GM18508 (cell line): ENCODE results near the gene SLC22A4.

Source experiments
- ATAC-seq: cut with Tn5 transposase; IDR thresholded peaks from one replicate; pipeline ENCODE4 v1.9.1; 2021; ENCODE audit warnings: moderate number of reproducible peaks; ENCODE audit not compliant: insufficient read depth, unreplicated experiment

The SLC22A4 gene

DNA sequence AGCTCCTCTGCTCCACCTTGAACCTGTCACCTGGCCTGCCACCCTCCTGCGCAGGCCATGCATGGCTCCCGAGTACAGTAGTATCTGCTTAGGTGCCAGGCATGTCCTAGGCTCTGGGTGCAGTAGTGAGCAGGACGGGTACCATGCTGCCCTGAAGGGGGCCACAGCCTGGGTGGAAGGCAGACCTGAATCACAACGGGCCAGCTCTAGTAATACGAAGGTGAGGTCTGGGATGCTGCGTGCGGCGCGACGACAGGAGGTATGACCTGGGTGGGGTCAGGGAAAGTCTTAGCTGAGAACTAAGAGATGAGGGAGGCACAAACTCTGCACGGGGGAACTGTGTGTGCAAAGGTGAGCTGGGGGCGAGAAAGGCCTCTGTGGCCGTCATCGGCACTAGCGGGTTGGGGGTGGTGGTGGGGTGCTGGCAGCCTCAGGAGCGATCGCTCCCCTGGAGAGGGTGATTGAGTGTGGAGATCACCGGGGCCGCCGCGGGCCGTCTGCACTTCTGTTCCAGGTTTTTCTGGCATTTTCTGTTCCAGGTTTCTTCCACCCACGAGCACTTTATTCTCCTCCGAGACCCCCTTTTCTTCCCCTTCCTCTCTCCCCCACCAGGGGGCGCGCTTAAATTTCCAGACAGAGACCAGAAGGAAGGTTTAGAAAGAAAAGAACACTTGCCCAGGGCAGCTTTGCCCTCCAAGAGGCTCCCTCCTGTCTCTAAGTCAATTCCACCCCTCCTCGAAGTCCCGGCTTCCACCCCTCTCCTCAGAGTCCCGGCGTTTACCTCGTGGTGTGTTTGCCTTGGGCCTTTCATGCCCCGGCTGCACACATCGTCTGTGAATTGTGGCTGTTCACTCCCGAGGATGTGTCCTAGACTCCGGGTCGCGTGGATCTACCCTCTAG, 21.6 kb upstream of the SLC22A4 start:
- ATAC-seq, result no peak

DNA sequence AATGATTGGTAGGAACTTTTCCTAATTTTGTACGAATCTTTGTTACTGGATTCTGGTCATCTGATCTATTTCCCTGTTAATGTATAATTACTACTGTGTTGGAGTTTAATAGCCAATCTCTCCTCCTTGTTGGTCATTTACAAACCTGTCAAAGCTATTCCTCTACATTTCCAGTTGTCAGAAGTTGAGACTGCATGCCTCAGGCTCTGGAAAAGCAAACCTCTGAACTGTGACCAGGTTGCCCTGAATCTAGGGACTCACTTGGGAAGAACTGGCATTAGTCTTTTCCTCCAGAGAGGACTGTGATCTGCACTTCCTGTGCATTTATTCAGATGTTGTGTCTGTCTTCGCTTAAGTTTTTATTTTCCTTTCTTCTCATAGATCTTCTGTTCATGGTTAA, 20.6 kb upstream of the SLC22A4 start:
- no peak for ATAC-seq

DNA sequence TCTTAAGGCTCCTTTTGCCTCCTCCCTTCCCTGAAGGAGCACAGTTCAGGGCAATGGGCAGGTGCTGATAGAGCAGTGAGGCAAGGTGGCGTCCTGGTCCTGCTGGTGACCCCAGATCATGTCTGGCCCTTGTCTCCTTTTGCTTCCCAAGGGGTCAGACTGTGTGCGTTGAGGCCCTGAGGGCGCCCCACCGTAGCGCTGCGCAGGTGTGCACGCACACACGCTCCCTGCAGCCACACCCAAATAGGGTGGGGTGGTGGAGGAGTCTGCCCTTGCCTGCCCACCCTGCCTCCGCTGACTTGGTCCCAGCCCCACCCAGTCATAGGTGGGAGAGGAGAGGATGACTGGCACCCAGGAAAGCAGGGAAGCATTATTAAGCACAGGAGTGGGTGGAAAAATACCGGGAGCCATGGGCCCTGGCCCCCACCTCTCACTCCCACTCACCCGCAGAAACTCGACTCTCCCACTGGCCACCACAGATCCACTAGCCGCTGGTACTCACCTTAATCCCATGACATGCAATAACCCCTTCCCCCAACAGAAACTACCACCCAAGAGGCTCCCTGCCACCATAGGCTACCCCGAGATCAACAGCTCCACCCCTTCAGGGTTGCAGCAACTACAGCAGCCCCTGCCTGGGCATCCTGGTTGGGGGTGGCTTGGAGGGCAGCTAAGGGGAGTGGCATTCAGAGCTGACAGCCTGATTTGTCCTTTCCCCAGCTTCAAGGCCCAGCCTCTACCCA, 20.0 kb upstream of the SLC22A4 start:
- no peak for ATAC-seq

DNA sequence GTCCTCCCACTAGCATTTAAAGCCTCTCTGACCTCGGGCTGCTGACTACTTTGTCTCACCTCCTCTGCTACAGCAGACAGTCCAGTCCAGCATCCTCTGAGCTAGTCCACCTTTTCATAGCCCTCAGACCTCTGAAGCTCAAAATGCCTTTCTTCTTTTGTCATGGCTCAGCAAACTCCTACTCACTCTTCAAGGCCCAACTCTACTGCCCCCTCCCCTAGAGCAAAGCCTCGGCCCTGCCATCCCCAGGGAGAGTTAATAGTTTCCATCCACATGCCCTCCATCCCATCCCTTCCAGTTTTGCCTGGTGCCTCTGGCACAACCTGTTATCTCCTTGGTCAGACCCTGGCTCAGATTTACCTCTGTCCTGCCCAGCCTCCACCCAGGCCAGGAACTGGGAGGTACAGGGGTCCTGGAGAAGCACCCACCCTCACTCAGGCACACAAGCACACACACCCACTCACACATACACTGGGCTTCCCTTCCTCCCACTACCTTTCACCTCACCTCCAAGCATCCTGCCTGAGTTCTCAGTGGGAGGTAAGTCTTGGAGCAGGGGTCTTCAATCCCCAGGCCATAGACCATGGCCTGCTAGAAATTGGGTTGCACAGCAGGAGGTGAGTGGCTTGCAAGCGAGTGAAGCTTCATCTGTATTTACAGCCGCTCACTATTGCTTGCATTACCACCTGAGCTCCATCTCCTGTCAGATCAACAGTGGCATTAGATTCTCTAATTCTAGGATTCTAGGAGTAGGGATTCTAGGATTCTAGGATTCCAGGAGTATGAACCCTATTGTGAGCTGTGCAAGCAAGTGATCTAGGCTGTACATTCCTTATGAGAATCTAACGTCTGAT, 18.6 kb upstream of the SLC22A4 start:
- ATAC-seq, result no peak

DNA sequence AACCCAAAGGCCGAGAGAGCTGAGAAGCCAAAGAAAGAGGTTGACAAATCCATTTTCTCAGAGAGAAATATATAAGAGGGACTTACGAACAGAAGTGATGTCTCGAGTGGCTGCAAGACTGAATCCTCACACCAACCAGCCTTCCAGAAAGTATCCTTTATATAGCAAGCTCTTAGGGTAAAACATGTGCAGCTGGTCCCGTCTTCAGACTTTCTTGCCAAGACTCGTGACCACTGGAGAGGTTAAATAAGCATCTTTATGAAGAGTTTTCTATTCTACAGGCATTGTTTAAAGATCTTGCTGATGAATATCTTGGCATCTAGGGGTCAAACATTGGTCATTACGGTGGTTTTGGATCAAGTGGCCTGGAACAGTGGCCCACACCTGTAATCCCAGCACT, 16.9 kb upstream of the SLC22A4 start:
- ATAC-seq, result no peak

DNA sequence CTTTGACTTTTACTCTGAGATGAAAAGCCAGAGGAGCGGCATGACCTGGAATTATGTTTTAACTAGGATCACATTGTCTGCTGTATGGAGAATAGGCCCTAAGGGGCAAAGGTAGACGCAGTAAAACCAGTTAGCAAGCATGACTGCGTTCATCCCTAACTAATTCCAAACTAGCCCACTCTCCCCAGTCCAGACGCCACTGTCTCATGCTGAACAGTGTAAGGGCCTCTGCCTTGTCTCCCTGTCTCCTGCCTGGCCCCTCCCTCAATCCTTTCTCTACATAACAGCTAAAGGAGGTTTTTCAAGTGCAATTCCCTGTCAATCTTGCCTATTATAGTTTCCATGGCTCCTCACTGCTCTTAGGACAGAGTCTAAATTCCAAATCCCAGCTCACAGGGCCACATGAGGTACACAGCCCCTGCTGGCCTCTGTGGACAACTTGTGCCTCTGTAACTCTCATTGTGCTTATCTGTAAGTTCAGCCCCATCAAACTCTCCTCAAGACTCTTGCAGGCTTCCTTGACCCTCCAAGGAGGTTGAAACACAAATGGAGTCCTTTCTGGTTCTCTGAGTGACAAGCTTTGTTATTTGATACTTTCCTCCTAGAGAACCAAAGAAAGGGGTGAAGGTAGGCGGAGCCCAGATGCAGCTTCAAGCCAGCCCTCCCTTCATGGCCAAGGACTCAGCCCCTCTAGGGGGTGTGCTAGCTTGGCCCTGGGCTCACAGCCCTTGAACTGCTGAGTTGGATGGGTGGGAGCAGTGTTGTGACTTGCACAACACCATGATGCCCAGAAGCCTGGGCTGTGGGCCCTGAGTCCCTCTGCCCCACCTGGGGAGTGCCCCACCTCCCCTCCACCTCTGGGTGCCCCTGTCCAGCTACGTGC, 16.0 kb upstream of the SLC22A4 start:
- ATAC-seq, result no peak

DNA sequence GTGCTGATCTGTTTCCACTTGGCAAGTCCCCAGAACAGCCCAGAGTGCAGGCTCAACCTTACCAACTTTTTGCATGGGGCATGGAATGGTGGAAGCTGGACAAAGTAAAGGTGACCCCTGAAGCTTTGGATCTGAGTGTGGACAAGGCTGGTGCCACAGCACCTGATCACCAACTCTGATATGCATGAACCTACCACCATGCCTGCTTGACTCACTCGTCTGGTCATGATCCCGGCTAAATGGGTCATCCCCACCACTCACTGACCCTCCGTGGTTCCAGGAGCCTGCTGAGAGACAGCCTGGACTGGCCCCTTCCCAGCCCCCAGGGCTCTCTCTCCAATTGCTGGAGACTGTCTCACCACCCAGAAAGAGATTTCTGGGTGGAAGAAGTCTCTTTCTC, 14.4 kb upstream of the SLC22A4 start:
- ATAC-seq, result no peak

DNA sequence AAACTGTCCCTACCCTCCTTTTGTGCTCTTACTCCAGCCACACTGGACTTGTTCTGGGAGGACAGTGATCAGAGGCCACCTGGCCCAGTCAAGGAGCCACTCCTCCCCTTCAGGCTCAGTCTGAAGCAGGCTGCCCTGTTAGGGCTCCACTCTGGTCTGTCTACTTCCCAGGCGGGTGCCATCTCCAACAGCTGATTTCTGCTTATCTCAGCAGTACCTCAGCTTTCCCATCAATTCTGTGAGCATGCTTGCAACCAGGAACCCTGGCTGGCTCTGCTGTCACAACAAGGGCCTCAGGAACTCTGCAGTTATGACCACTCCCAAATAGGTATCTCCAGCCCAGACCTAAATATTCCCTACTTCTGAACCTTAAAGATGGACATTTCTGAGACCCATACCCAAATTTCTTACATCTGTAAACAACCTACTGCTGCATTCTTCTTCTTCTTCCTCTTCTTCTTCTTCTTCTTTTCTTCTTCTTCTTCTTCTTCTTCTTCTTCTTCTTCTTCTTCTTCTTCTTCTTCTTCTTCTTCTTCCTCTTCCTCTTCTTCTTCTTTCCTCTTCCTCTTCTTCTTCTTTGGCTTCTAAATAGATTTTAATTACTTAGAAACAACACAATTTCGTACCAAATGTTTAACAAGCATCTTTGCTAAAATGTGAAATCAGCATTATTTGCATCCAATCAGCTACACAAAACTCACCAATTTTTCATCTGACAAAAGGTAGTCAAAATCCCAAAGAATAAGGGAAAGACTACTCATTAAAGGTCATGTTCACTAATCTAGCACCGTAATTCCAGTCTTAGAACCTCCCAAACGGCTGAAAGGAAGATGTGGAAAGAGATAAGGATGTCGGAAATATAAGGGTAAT, 13.6 kb upstream of the SLC22A4 start:
- ATAC-seq, result no peak

DNA sequence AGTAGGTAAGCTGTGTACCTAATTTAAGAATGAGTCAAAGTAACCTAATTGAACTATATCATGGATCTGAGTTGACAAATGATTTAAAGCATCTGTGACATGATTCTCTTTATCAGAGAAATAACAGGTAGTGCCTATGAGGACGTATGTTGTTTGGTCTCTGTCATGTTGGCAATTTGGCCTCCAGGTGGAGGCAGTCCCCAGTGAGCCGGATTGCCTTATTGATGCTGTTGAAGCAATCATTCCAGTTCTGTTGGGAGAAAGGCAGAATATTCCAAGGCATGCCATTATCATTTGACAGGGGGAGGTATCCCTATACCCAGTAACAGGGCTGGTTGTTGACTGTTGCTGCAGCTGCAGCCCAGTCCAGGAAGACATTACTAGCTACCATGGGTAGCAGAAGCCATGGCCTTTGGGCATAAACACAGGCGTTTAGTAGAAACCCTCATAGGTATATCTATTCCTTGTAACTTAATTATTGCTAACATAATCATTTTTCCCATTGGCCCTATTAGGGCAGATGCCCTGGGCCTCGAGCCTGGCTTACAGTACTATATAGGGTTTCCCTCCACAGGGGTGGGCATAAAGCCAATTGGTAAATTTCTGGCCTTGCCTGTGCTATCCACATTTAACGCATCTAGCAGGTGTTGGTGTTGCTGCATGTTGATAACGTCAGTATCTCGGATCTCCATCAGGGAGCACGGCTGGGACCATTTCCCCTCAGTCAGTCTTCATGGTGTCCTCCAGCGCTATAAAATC, 12.2 kb upstream of the SLC22A4 start:
- no peak for ATAC-seq

DNA sequence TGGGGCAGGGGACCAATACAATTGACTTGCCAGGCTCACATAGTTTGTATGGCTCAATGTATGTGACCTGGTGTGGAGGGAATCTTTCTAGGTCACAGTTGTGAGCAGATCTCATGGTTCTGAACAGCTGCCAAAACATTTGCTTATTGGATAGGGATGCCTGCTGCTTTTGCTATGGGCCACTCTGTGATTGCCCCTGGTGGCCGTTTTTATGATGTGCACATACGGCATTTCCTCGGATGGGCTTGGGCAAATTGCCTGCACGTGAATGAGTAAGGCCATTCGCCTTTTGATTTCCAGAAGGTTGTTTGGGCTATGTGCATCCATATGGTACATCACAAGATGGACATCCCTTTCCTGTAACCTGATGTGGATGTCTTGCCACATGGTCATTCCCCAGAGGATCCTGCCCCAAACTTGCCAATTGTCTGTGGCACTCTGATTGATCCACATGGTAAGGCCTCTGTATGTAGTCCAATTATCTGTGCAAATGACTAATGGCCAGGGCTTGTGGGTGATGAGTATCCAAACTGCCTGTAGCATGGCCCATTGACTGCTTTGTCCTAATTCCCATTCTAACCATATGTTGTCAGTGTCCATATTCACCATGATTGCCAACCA, 10.7 kb upstream of the SLC22A4 start:
- ATAC-seq, result no peak

DNA sequence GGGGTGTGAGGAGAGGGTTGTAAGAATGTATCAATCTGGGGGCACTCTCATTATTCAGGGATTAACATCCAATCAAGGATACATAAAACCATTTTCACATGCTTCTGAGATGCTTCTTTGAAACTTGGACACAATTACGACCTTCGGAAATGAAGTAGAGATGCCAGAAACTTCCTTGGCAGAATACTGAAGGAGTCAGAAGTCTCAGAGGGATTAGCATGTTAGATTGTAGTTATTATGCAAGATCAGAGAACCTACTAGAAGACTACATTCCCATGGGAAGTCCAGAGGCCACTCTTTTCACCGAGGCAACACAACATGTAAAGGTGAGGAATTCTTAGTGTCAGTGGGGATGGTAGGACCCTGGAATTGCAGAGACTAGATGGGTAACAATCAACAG, 5.1 kb upstream of the SLC22A4 start:
- no peak for ATAC-seq

DNA sequence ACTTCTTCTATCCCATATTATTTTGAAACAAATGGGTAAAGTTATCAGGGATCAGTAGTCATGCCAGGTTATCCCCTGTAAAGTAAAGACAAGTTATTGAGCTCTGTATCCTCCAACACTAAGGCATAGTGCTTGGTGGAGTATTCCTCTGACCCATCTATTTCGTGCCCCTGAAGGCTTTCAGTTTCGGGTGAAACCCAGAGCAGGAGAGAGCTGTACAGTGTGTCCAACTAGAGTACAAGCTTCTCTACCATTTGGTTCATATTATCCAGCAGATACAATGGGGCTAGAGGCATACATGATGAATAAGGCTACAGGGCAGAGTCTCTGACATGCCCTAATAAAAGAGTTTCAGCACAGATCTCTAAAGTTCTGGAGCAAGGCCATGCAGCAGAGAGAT, 3.2 kb upstream of the SLC22A4 start:
- no peak for ATAC-seq

DNA sequence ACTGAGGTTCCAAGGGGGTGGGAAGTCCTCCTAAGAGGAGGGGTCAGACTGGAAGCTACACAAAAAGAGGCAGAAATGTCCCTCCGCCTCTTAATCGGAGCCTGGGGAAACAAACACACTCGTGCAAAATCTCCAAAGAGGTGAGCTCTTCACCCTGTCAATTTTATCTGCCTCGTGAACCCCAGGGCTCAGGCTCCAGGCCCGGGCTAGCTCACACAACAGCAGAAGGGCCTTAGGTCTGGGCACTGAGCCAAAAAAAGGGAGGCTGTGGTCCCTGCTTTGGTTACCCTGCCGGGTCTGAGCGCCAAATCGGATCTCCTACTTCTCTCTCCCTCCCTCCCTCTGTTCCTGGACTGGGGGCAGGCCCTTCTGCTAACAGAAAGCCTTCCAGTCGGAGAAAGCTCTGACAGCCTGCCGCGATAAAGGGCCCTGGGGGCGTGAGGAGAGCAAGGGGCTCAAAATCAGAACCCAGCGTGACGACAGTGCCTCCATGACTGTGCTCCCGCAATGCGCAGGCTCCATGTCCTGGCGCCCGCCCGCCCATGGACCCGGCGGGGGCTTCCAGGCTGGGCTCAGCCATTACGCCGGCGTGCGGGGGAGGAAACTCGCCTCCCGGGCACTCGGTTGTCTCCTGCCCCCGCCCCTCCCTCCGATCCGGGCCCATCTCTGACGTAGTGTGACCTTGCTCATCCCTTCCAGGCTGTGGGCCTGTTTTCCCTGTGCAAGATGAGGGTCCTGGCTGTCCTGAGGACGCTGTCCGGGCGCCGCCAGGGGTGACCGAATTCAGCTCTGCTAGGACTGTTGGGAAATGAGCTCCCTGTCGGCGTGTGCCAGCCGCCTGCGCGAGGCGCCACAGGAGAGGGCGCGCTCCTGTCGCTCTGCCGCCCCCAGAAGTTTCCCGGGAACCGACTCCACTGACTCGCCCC, 865 bp upstream of the SLC22A4 start:
- ATAC-seq, result no peak

DNA sequence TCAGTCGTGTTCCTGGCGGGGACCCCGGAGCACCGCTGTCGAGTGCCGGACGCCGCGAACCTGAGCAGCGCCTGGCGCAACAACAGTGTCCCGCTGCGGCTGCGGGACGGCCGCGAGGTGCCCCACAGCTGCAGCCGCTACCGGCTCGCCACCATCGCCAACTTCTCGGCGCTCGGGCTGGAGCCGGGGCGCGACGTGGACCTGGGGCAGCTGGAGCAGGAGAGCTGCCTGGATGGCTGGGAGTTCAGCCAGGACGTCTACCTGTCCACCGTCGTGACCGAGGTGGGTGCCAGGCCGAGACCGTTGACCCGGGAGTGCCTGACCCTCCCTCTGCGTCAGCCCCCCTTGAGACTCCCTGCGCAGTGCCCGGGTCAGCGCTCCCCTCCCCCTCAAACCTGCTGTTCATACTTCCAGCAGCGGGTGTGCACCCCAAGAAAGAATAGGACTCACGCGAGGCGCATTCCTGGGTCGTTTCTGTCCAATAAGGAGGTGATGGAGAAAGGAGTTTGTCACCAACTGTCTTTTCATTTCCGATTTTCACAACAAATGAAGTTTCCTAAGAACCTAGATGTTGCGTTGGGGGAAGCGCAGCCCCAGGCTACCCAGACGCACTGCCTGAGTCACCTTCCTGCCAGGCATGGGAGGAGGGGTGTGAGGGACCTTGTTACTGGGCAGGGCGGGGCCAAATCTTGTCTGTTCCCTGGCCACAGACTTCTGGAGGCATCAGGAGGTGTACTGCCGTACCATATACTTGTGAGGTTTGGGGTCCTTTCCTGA, 722 bp downstream of the SLC22A4 start:
- ATAC-seq, result no peak

DNA sequence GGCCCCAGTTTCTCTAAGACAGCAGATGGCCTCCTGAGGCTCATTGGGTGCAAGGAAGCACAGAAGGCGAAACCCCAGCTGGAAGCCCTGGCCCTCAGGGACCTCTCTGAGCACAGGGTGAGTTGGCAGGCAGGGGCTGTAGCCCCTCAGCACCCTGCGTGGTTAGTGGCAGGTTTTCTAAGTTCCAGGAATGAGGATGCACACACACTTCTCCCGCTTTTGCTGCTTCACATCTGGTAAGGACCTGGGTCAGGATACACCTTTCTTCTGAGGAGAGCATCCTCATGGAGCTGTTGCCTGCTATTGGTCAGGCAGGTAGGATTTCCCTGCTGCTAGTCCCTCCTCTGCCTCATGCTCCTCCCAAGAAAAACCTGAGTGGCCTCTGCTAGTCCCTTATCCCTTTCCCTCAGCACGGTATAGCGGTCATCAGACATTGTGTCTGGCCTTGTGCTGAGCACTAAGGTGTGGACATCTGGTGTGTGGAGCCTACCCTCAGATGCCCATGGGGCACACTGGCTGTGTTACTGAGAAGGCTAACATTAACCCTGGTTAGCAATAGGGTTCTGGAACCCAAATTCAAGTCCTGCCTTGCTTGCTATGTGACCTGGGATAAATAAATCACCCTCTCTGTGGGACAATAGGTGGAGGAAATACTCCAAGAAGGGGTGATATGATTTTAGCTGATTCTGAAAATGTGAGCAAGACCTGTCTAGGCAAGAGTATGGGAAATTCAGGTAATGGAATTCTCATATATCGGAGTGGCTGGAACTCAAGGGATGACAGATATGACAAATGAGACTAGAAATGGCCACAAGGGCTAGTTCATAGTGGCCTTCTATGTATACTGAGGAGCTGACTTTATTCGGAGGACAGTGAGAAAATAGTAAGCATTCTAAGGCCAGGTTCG, 1.6 kb downstream of the SLC22A4 start:
- no peak for ATAC-seq
